Neural progenitor cell (in vitro differentiated cells): Measurements from ENCODE around the gene HOXC10. TPM values are rescaled to one million over a fixed set of nuclear protein-coding genes. Genes with fewer than 3 reads are reported as not detected.

ENCODE experiments used
- DNase-seq: peaks from one replicate; pipeline ENCODE4 v3.0.0-alpha.2; 2016; ENCODE audit warnings: low spot score
- H2AFZ ChIP-seq: fragments of 200-600 bp; sonication (generic); replicated peaks from 2 replicates; pipeline ENCODE4 v1.6.1; 2016; ENCODE audit warnings: antibody characterized with exemption
- H3F3A ChIP-seq: fragments of 200-600 bp; sonication (generic); 2 replicates; pipeline ENCODE4 v1.6.1; 2016; ENCODE audit warnings: antibody characterized with exemption, low read depth
- H3K27ac ChIP-seq: fragments of 200-600 bp; sonication (generic); 2 replicates; pipeline ENCODE4 v1.5.1; 2016; ENCODE audit warnings: mild to moderate bottlenecking
- H3K27me3 ChIP-seq: fragments of 200-600 bp; sonication (generic); 2 replicates; pipeline ENCODE4 v1.6.1; 2016; ENCODE audit warnings: mild to moderate bottlenecking, moderate library complexity
- H3K36me3 ChIP-seq: fragments of 200-600 bp; sonication (generic); 2 replicates; pipeline ENCODE4 v1.5.1; 2016
- H3K4me1 ChIP-seq: fragments of 200-600 bp; sonication (generic); 2 replicates; pipeline ENCODE4 v1.6.1; 2016; ENCODE audit warnings: mixed run types
- H3K4me2 ChIP-seq: fragments of 200-600 bp; sonication (generic); 2 replicates; pipeline ENCODE4 v1.6.1; 2016
- H3K4me3 ChIP-seq: fragments of 200-600 bp; sonication (generic); 2 replicates; pipeline ENCODE4 v1.5.1; 2016
- H3K79me2 ChIP-seq: fragments of 200-600 bp; sonication (generic); 2 replicates; pipeline ENCODE4 v1.6.1; 2016; ENCODE audit warnings: low read depth
- H3K9ac ChIP-seq: fragments of 200-600 bp; sonication (generic); 2 replicates; pipeline ENCODE4 v1.6.1; 2016
- H3K9me3 ChIP-seq: fragments of 200-600 bp; sonication (generic); 2 replicates; pipeline ENCODE4 v1.5.1; 2016; ENCODE audit warnings: low read depth
- H4K20me1 ChIP-seq: fragments of 200-600 bp; sonication (generic); 2 replicates; pipeline ENCODE4 v1.6.1; 2016; ENCODE audit warnings: low read depth
- H3K27ac Mint-ChIP-seq: 3 replicates; pipeline ENCODE4 v1.8.0; 2021; ENCODE audit warnings: mixed read lengths
- H3K27me3 Mint-ChIP-seq: 2 replicates; pipeline ENCODE4 v1.8.0; 2022; ENCODE audit warnings: low read depth, mild to moderate bottlenecking, inconsistent platforms, moderate library complexity, mixed read lengths; ENCODE audit not compliant: insufficient read depth
- H3K36me3 Mint-ChIP-seq: 3 replicates; pipeline ENCODE4 v1.8.0; 2021; ENCODE audit warnings: mixed read lengths
- H3K4me1 Mint-ChIP-seq: 3 replicates; pipeline ENCODE4 v1.8.0; 2021; ENCODE audit warnings: mixed read lengths
- H3K4me3 Mint-ChIP-seq: 3 replicates; pipeline ENCODE4 v1.8.0; 2021; ENCODE audit warnings: mild to moderate bottlenecking, moderate library complexity, mixed read lengths
- H3K9me3 Mint-ChIP-seq: 3 replicates; pipeline ENCODE4 v1.8.0; 2020; ENCODE audit warnings: mixed read lengths
- EZH2 ChIP-seq: fragments of 200-600 bp; sonication (generic); IDR thresholded peaks from 2 replicates; pipeline ENCODE4 v1.6.1; 2017; ENCODE audit warnings: antibody characterized with exemption, mild to moderate bottlenecking, moderate library complexity
- EZH2phosphoT487 ChIP-seq: fragments of 200-600 bp; sonication (generic); IDR thresholded peaks from 2 replicates; pipeline ENCODE4 v1.6.1; 2017; ENCODE audit warnings: antibody characterized with exemption
- total RNA-seq: library from RNA; depleted of rRNA; stranded (reverse); fragments of >200 nt; gene quantifications from 2 replicates; pipeline ENCODE4 v1.2.3, GENCODE V29; 2015; ENCODE audit warnings: low replicate concordance
- TF ChIP-seq, protein P1 (sequence below): fragments of 200-600 bp; sonication (generic); IDR thresholded peaks from 2 replicates; pipeline ENCODE4 v1.5.1; 2017; ENCODE audit warnings: antibody characterized with exemption, mild to moderate bottlenecking

HOXC10 gene
- total RNA-seq, 1 donor from 2014 or later, result not detected

DNA sequence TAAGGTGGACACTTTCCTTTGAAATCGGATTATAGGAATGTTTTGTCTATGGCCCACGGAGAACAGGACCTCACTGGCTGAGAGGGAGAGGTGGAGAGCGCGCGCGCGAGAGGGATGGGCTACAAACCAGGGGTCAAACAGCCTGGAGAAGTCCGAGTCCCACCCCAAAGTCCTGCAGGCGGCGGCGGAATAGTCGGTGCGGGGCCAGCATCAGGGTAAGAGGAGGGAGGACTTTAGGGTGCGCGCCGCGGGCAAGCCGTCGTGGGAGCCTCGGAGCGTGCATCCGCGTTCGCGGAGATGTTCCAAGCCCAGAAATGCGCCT lies 20.5 kb downstream of the HOXC10 start:
- Mint-ChIP-seq H3K27ac (no peak overlapping the region), H3K9me3 (peaks cover 2% of the 10 kb centered on the region), H3K36me3 (no peaks in the 10 kb centered on the region), H3K4me3 (no peak overlapping the region), H3K4me1 (peaks cover 4% of the 10 kb centered on the region), H3K27me3 (peaks cover 93% of the 10 kb centered on the region)
- H3K36me3 ChIP-seq, result no peaks in the 10 kb centered on the region
- H3K27ac ChIP-seq, result no peak overlapping the region
- DNase-seq, result no peak
- H3K4me1 ChIP-seq, result no peaks in the 10 kb centered on the region
- TF ChIP-seq EZH2phosphoT487 (no peak), EZH2 (peak; percentile 76)
- TF ChIP-seq, protein P1, sequence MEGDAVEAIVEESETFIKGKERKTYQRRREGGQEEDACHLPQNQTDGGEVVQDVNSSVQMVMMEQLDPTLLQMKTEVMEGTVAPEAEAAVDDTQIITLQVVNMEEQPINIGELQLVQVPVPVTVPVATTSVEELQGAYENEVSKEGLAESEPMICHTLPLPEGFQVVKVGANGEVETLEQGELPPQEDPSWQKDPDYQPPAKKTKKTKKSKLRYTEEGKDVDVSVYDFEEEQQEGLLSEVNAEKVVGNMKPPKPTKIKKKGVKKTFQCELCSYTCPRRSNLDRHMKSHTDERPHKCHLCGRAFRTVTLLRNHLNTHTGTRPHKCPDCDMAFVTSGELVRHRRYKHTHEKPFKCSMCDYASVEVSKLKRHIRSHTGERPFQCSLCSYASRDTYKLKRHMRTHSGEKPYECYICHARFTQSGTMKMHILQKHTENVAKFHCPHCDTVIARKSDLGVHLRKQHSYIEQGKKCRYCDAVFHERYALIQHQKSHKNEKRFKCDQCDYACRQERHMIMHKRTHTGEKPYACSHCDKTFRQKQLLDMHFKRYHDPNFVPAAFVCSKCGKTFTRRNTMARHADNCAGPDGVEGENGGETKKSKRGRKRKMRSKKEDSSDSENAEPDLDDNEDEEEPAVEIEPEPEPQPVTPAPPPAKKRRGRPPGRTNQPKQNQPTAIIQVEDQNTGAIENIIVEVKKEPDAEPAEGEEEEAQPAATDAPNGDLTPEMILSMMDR, result no peak
- peaks cover 87% of the 10 kb centered on the region for H4K20me1 ChIP-seq
- no peak overlapping the region for H3K9ac ChIP-seq
- H3K79me2 ChIP-seq, result no peaks in the 10 kb centered on the region
- no peak overlapping the region for H3K4me2 ChIP-seq
- H3K27me3 ChIP-seq, result peaks cover 100% of the 10 kb centered on the region
- no peak overlapping the region for H2AFZ ChIP-seq
- no peaks in the 10 kb centered on the region for H3F3A ChIP-seq
- H3K4me3 ChIP-seq, result no peak overlapping the region
- no peaks in the 10 kb centered on the region for H3K9me3 ChIP-seq

DNA sequence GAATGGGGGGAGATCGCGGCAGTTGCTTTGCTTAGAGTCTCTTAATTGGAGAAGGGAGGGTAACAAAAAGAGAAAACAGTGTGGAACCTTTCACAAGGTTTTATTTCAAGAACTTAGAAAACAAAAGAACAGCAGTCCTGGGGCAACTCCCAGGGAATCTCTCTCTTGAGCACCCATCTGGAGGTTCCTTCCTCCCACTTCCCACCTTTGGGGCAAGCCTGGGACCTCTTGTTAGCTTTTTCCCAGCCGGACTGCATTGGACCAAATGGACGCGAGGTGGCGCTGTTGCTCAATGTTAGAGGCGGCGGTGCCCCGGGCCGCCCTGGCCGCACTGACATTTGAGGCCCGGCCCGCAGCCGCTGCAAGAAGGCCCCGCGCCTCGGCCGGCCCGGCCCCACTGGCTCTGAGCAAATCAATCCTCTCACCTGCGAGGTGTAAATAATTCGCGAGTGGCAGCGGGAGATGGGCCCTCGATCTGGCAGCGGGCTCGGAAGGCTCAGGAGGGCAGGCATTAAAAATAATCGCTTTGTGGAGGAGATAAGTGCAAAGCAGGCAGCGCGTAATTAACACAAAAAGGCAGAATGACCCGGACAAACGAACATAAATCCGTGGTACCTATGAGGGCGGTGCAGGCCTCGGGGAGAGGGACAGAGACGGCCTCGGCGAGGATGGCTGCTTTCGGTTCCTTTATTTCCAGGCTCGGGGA lies 21.1 kb downstream of the HOXC10 start:
- Histone ChIP-seq H3F3A (peaks cover 1% of the 10 kb centered on the region), H3K4me2 (no peak overlapping the region), H3K79me2 (no peaks in the 10 kb centered on the region), H3K9me3 (no peaks in the 10 kb centered on the region), H4K20me1 (peaks cover 87% of the 10 kb centered on the region), H3K27me3 (peaks cover 100% of the 10 kb centered on the region), H3K9ac (no peak overlapping the region), H3K4me3 (no peak overlapping the region), H3K27ac (no peak overlapping the region), H2AFZ (no peak overlapping the region), H3K4me1 (no peaks in the 10 kb centered on the region), H3K36me3 (no peaks in the 10 kb centered on the region)
- H3K27ac Mint-ChIP-seq, result no peak overlapping the region
- DNase-seq, result peak; percentile 96
- peak; percentile 86 for TF ChIP-seq EZH2phosphoT487
- TF ChIP-seq, protein P1, result peak; percentile 98
- TF ChIP-seq EZH2, result peak; percentile 97
- H3K36me3 Mint-ChIP-seq, result no peaks in the 10 kb centered on the region
- peaks cover 2% of the 10 kb centered on the region for H3K9me3 Mint-ChIP-seq
- no peak overlapping the region for H3K4me3 Mint-ChIP-seq
- H3K27me3 Mint-ChIP-seq, result peaks cover 92% of the 10 kb centered on the region
- H3K4me1 Mint-ChIP-seq, result peaks cover 4% of the 10 kb centered on the region

DNA sequence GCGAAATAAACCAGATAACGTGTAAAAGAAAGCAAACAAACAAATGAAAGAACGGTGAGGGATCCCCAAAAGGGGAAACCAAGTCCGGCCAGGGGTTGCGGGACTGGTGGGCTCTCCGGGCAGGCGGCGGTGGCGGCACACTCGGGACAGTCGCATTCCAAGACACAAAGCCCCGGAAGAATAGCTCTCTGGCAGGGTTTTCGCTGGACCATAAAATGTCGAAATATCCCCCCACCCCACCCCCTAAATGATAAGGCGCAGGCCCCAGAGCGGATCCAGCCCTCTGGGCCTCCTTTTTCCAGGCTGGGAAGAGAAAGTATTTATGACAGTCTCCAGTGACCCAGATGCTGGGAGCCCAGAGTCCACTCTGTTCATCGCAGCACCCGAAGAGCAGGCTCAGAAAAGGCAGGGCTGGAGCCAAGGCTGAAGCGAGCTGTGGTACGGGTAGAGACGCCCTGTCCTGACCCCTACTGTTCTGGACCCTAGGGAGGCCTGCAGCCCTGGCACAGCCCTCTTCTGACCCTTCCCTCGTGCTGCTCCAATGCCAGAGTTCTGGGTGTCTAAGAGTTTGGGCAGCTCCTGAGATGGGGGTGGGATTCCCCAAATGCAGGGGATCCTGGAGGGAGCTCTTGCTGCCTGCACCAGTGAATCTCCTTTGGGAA lies 21.7 kb downstream of the HOXC10 start:
- H3F3A ChIP-seq, result peaks cover 3% of the 10 kb centered on the region
- no peak for TF ChIP-seq EZH2
- no peak for TF ChIP-seq EZH2phosphoT487
- TF ChIP-seq, protein P1, result no peak
- no peak overlapping the region for H3K27ac ChIP-seq
- H3K36me3 ChIP-seq, result no peaks in the 10 kb centered on the region
- no peak overlapping the region for H3K4me3 ChIP-seq
- no peaks in the 10 kb centered on the region for H3K9me3 ChIP-seq
- H3K4me2 ChIP-seq, result no peak overlapping the region
- H3K27ac Mint-ChIP-seq, result no peak overlapping the region
- peaks cover 2% of the 10 kb centered on the region for H3K9me3 Mint-ChIP-seq
- H4K20me1 ChIP-seq, result peaks cover 84% of the 10 kb centered on the region
- no peaks in the 10 kb centered on the region for H3K4me1 ChIP-seq
- no peak overlapping the region for H2AFZ ChIP-seq
- no peaks in the 10 kb centered on the region for H3K79me2 ChIP-seq
- H3K27me3 ChIP-seq, result peaks cover 100% of the 10 kb centered on the region
- no peaks in the 10 kb centered on the region for H3K36me3 Mint-ChIP-seq
- H3K4me1 Mint-ChIP-seq, result peaks cover 4% of the 10 kb centered on the region
- peaks cover 92% of the 10 kb centered on the region for H3K27me3 Mint-ChIP-seq
- H3K4me3 Mint-ChIP-seq, result no peak overlapping the region
- no peak overlapping the region for H3K9ac ChIP-seq
- no peak for DNase-seq
